NCI-H1930 (cell line): Measurements from ENCODE around the gene CTNNA1.
"Not testable (repeated sequence)": the region's sequence is repeated elsewhere in the genome, so short reads cannot be mapped to it uniquely, and the experiment has no call there.

Experiments
- DNase-seq, 2 experiments: peaks; one replicate each; lab custom pipeline; 2025; lab: John Stamatoyannopoulos, UW

The CTNNA1 gene

DNA sequence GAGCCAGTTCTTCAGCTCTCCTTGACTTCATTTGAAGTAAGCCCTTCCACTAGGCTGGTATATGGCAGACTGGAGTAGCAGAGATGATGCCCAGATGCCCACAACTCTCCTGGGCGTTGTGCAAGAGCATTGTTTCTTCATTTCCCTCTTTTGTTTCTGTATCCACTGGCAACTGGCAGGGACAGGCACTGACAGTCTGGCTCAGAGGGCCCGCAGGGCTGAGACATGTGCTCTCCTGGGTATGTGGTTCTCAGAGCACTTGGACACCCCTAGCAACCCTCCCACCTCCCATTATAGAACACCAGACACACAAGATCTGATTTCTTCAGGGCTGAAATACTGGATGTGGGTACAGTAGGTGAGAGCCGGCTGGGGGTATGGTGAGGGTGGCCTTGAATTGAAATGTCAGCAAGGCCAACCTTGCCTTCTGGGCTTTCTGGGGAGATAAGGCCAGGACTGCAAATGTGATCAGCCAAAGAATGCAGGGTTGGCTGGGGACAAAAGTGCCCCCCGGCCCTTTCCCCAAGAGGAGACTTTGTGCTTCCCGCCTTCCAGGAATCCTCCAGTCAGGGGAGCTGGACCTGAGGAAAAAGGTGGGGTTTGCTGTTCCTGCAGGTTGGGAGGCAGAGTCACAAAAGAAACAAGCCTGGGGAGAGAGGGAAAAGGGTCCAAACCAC, 28.6 kb upstream of the CTNNA1 start:
- no peak for DNase-seq

DNA sequence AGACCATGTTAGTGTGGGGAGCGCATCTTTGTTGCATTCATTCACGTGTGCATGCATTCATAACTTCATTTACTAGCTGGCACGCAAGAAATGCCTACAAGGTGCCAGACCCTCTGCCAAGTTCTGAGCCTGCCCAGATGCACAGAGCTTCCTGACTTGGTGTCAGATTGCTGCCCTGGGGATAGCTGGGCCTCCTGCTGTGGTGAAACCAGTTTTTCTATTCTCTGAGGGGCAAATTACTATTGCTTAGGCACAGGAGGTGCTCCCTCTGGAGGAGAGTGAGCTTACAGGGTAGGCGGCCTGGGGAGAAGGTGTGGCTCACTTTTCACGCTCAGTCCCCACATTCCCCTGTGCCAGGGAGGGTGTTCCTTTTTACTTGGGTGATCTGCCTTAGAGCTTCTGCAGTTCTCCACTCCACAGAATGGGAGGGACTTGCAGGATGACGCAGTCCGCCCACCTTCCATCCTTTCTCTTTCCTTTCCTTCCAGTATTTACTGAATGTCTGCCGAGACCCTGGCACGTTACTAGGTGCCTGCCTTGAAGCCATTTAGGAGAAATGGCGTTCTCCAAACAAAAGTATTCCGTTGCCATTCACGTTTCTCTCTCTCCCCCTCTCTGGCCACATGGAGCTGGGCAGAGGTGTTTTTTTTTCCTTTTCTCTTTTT, 27.9 kb upstream of the CTNNA1 start:
- DNase-seq = no peak

DNA sequence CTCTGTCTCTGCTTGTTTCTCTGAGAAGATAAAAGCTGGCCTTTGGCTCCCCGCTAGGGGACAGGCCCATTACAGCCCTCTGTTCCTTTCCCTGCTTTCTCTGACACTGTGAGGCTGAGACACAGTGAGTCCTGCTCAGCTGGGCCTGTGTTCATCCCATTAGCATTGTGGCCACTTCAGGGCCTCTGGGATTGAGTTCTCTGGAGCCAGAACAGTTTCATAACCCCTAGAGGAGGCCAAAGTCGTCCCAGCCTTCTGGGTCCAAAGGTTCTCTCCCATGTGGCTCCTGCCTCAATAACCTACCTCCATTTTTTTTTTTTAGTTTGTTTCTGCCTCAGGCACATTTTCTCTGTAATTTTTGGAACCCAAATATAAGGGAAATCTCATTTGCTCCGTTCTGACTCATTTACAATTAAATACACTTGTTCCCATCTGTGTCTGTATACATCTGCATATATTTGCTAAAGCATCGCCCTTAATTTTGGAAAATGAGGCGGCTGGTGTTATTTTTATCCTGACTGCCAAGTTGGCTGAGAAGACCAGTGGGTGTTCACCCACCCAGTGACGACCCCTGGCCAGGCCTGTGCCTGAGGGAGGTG, 27.3 kb upstream of the CTNNA1 start:
- no peak for DNase-seq

DNA sequence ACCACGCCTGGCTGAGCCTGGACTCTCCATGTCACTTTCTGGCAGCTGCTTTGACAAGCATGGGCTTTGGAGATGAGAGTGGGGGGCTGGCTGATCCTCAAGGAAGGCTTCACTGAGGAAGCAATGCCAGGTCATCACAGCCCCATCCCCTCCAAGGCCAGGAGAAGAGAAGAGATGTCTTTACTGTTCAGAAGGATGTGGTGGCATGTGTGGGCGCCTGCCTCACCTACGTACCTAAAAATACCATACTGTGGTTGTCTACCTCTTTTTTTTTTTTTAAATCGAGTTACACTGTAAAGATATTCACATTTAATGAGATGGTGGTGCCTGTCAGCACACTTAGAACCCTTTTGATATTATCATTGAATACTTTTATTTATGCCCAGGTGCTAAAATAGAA, 26.4 kb upstream of the CTNNA1 start:
- no peak for DNase-seq

DNA sequence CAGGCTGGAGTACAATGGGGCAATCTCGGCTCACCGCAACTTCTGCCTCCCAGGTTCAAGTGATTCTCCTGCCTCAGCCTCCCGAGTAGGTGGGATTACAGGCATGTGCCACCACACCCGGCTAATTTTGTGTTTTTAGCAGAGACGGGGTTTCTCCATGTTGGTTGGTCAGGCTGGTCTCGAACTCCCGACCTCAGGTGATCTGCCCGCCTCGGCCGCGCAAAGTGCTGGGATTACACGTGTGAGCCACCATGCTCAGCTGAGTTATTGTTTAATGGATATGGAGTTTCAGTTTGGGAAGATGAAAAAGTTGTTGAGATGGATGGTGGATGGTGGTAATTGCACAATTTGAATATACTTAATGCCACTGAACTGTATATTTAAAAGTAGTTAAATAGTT, 22.7 kb upstream of the CTNNA1 start:
- DNase-seq = not testable (repeated sequence)

GRCh38 chr5:138732466-138732865, 20.8 kb upstream of the CTNNA1 start:
- no peak for DNase-seq

GRCh38 chr5:138732933-138733332, 20.3 kb upstream of the CTNNA1 start:
- no peak for DNase-seq

DNA sequence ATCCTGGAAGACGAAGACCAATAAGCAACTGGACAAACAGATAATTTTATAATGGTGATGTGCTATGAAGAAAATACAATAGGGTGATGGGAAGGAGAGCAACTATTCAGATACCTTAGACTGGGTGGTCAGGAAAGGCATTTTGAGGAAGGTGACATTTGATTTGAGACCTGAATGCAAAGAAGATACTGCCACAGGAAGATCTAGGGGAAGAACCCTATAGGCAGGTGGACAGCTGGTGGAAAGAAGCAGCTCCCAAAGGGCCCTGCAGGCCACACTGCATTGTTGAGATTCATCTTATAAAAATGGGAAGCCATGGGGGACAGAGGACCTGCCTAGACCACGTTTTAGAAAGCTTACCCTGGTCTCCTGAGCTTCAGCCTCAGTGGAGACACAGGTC, 19.7 kb upstream of the CTNNA1 start:
- DNase-seq = no peak

GRCh38 chr5:138736293-138736692, 16.9 kb upstream of the CTNNA1 start:
- no peak for DNase-seq

GRCh38 chr5:138737494-138738265, 15.5 kb upstream of the CTNNA1 start:
- no peak for DNase-seq

- DNase-seq = no peak
These were observed 14.8 kb upstream of the CTNNA1 start for GRCh38 chr5:138738399-138738798.

- no peak for DNase-seq
These were observed 13.3 kb upstream of the CTNNA1 start for GRCh38 chr5:138739938-138740337.

DNA sequence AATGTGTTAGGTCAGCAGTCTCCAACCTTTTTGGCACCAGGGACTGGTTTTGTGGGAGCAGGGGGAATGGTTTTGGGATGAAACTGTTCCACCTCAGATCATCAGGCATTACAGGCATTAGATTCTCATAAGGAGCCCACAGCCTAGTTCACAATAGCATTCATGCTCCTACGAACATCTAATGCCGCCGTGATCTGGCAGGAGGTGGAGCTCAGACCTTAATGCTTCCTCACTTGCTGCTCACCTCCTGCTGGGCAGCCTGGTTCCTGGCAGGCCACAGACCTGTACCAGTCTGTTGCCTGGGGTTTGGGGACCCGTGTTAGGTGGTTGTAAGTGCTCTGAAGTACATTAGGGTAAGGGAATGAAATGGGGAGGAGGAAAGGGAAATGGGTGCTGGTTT, 9.7 kb upstream of the CTNNA1 start:
- no peak for DNase-seq

DNA sequence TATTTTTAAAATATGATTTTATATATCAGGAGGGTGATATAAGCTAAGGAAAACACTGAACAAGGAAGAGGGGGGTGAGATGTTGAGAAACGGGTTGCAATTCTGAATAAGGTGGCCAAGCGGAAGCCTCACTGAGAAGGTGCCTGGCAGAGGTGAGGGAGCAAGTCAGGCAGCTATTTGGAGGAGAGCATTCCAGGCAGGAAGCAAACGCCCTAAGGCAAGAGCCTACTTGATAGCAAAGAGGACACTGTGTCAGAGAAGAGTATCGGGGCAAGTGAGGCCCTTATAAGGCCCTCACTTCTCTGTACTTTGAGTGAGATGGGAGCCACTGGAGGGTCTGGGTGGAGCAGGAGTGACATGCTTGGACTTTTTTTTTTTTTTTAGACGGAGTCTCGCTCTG, 8.0 kb upstream of the CTNNA1 start:
- no peak for DNase-seq

GRCh38 chr5:138748630-138749081, 4.6 kb upstream of the CTNNA1 start:
- no peak for DNase-seq

- DNase-seq = not testable (repeated sequence)
These were observed 1.9 kb upstream of the CTNNA1 start for GRCh38 chr5:138751344-138751743.

GRCh38 chr5:138752341-138752950, 779 bp upstream of the CTNNA1 start:
- peak in 1 of 2 experiments; percentile 5 for DNase-seq

DNA sequence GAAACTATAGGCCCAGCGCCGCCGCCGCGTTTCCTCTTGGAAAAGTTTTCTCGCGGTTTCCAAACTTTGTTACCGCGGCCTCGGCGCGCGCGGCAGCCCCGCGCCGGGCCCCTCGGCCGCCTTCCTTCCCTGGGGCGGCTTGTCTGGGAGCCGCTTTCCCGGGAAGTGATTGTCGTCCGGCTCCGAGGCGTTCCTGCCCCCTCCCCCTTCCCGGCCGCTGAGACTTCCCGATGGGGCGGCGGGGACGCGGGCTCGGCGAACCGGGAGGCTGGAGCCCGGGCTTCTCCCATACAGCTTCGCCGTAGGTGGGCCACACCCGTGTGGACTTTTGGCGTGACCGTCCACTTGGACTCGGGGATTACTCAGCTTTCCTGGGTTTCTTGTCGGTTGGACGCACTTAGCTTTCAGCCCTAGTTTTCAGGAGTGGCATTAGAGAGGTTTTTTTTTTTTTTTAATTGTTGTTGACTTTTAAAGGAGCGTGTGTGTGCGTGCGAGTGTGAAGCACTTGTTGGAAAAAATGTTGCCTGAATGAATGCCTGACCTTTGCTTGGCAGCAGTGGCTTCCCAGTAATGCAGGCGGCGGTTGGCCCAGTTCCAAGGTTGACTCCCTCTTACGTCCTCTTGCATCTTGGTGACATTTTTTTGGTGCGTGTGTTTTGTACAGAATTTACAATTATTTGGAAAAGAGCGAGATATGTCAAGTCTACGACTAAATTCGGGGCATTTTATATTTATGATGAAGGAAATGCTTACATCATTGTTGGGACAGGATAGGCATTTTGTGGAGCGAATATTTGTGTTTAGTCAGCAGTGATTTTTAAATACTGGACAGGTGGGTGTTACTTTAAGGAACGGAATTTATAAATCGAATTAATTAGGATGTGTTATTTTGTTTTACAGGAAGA, 821 bp downstream of the CTNNA1 start:
- DNase-seq = no peak

DNA sequence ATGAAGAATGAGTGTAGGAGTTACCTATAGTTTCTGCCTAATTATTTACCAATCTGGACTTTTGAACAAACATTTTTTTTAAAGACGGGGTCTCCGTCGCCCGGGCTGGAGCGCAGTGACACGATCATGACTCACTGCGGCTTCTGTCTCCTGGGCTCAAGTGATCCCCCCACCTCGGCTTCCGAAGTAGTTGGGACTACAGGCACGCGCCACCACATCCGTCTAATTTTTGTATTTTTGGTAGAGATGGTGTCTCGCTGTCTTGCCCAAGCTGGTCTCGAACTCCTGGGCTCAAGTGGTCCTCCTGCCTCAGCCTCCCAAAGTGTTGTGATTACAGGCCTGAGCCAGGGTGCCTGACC, 1.5 kb downstream of the CTNNA1 start:
- DNase-seq = no peak

- DNase-seq = no peak
These were observed 2.0 kb downstream of the CTNNA1 start for GRCh38 chr5:138755084-138755748.
